ENCODE data around the gene ALDH18A1.

The ALDH18A1 gene

GRCh38 chr10:95688648-95689047 is 32.1 kb upstream of the ALDH18A1 start:
- DNase-seq (ENCODE audit: low read depth in 1 of 2, low spot score in 1 of 2): no peak
- Histone ChIP-seq H3K27ac (replicated peaks) (no peak overlapping the region), H3K27me3 (ENCODE audit: insufficient read depth, poor library complexity, severe bottlenecking) (no peaks in the 10 kb centered on the region), H3K4me3 (replicated peaks; ENCODE audit: insufficient read depth, low read length) (no peak overlapping the region)
- TF ChIP-seq POLR2AphosphoS5 (IDR thresholded peaks at IDR 0.05; ENCODE audit: low read depth) (no peak), CTCF (IDR thresholded peaks at IDR 0.05; ENCODE audit: insufficient read depth, low read length) (no peak), REST (IDR thresholded peaks at IDR 0.05; ENCODE audit: insufficient replicate concordance, low read depth) (no peak), SPI1 (IDR thresholded peaks at IDR 0.05; ENCODE audit: borderline replicate concordance, low read depth) (no peak)

- TF ChIP-seq POLR2AphosphoS5 (IDR thresholded peaks at IDR 0.05; ENCODE audit: low read depth): no peak
- no peak for TF ChIP-seq SPI1 (IDR thresholded peaks at IDR 0.05; ENCODE audit: borderline replicate concordance, low read depth)
- TF ChIP-seq GABPA (IDR thresholded peaks at IDR 0.05; ENCODE audit: low read depth): no peak
- TF ChIP-seq REST (IDR thresholded peaks at IDR 0.05; ENCODE audit: insufficient replicate concordance, low read depth): no peak
- no peak for TF ChIP-seq CTCF (IDR thresholded peaks at IDR 0.05; ENCODE audit: insufficient read depth, low read length)
- H3K27ac ChIP-seq (replicated peaks): no peak overlapping the region
Measured at GRCh38 chr10:95683966-95684365, 27.5 kb upstream of the ALDH18A1 start.

GRCh38 chr10:95675403-95676116 is 19.0 kb upstream of the ALDH18A1 start:
- TF ChIP-seq GABPA (IDR thresholded peaks at IDR 0.05; ENCODE audit: low read depth): no peak
- no peak for TF ChIP-seq SPI1 (IDR thresholded peaks at IDR 0.05; ENCODE audit: borderline replicate concordance, low read depth)
- no peak for TF ChIP-seq POLR2AphosphoS5 (IDR thresholded peaks at IDR 0.05; ENCODE audit: low read depth)
- no peak for TF ChIP-seq REST (IDR thresholded peaks at IDR 0.05; ENCODE audit: insufficient replicate concordance, low read depth)
- no peak for TF ChIP-seq CTCF (IDR thresholded peaks at IDR 0.05; ENCODE audit: insufficient read depth, low read length)
- H3K4me3 ChIP-seq (replicated peaks; ENCODE audit: insufficient read depth, low read length): no peak overlapping the region
- no peak for DNase-seq (ENCODE audit: low read depth in 1 of 2, low spot score in 1 of 2)
- no peak overlapping the region for H3K27ac ChIP-seq (replicated peaks)
- H3K27me3 ChIP-seq (ENCODE audit: insufficient read depth, poor library complexity, severe bottlenecking): no peaks in the 10 kb centered on the region

More at GRCh38 chr10:95683966-95684365, 27.5 kb upstream of the ALDH18A1 start:
- Histone ChIP-seq H3K27me3 (ENCODE audit: insufficient read depth, poor library complexity, severe bottlenecking) (no peaks in the 10 kb centered on the region), H3K4me3 (replicated peaks; ENCODE audit: insufficient read depth, low read length) (no peak overlapping the region)
- no peak for DNase-seq (ENCODE audit: low read depth in 1 of 2, low spot score in 1 of 2)

Data from HL-60 (cell line).